ENCODE data around the gene SLC25A20. TPM values are rescaled to one million over a fixed set of nuclear protein-coding genes. Genes with fewer than 3 reads are reported as not detected.

SLC25A20 gene
- 10.3 to 11.5 TPM (median 10.7 TPM) in 5 replicates for total RNA-seq (2022; extraction: Qiagen RNA extraction)

GRCh38 chr3:48898383-48899234 lies at the start of gene SLC25A20:
Gene SLC25A20 (minus strand): TSS chr3:48898882. CDS start chr3:48898794, 88 bp downstream.

GRCh38 chr3:48918388-48919214 lies 19.9 kb upstream of the SLC25A20 start, which contains the start of gene ARIH2:
Gene ARIH2 (plus strand): TSS chr3:48918842. CDS start chr3:48927559, 8,717 bp downstream.

GRCh38 chr3:48847504-48848423 lies 50.9 kb downstream of the SLC25A20 start, which contains the start of gene PRKAR2A:
Gene PRKAR2A (minus strand): TSS chr3:48847874. CDS start chr3:48847596, 278 bp downstream.

Other genes with a start within 250 kb of the SLC25A20 start
- gene CELSR3, start 236.0 kb downstream of the SLC25A20 start, total RNA-seq (2022; extraction: Qiagen RNA extraction): 3.1 to 4.6 TPM (median 3.9 TPM) in 5 replicates
- 8.7 to 13.5 TPM (median 11.4 TPM) in 5 replicates for gene NCKIPSD, start 213.0 kb downstream of the SLC25A20 start, total RNA-seq (2022; extraction: Qiagen RNA extraction)
- gene IP6K2, start 181.7 kb downstream of the SLC25A20 start, total RNA-seq (2022; extraction: Qiagen RNA extraction): 52.7 to 55.5 TPM (median 54.6 TPM) in 5 replicates
- gene PRKAR2A, start 51.0 kb downstream of the SLC25A20 start, total RNA-seq (2022; extraction: Qiagen RNA extraction): 15.5 to 20.2 TPM (median 18.7 TPM) in 5 replicates
- 48.2 to 62.9 TPM (median 55.2 TPM) in 5 replicates for gene ARIH2, start 20.0 kb upstream of the SLC25A20 start, total RNA-seq (2022; extraction: Qiagen RNA extraction)
- gene P4HTM, start 91.4 kb upstream of the SLC25A20 start, total RNA-seq (2022; extraction: Qiagen RNA extraction): 12.4 to 18.2 TPM (median 16.8 TPM) in 5 replicates
- gene WDR6, start 108.5 kb upstream of the SLC25A20 start, total RNA-seq (2022; extraction: Qiagen RNA extraction): 64.9 to 77.1 TPM (median 68.2 TPM) in 5 replicates
- 17.7 to 26.6 TPM (median 24.7 TPM) in 5 replicates for gene DALRD3, start 119.7 kb upstream of the SLC25A20 start, total RNA-seq (2022; extraction: Qiagen RNA extraction)
- gene NDUFAF3, start 123.2 kb upstream of the SLC25A20 start, total RNA-seq (2022; extraction: Qiagen RNA extraction): 56.6 to 92.9 TPM (median 89.5 TPM) in 5 replicates
- 147 to 171 TPM (median 156 TPM) in 5 replicates for gene IMPDH2, start 130.5 kb upstream of the SLC25A20 start, total RNA-seq (2022; extraction: Qiagen RNA extraction)
- gene QRICH1, start 195.2 kb upstream of the SLC25A20 start, total RNA-seq (2022; extraction: Qiagen RNA extraction): 32.4 to 39.5 TPM (median 37.2 TPM) in 5 replicates
- gene QARS1, start 205.9 kb upstream of the SLC25A20 start, total RNA-seq (2022; extraction: Qiagen RNA extraction): 123 to 154 TPM (median 143 TPM) in 5 replicates
- 17.5 to 23.3 TPM (median 20.5 TPM) in 5 replicates for gene USP19, start 221.9 kb upstream of the SLC25A20 start, total RNA-seq (2022; extraction: Qiagen RNA extraction)
- 83.5 to 112 TPM (median 105 TPM) in 5 replicates for gene LAMB2, start 234.2 kb upstream of the SLC25A20 start, total RNA-seq (2022; extraction: Qiagen RNA extraction)

Data from A549 treated with AZD2906 at 1 μM for 4 hours (cell line).